Stimulated activated CD4-positive, alpha-beta T cell treated with anti-CD3 and anti-CD28 coated beads, Interleukin-15, amount 100 ng/mL, for 48 hours (primary cell): ENCODE measurements around the gene CNDP1.
"Not testable (repeated sequence)": the region's sequence is repeated elsewhere in the genome, so short reads cannot be mapped to it uniquely, and the experiment has no call there.

Source experiments
- DNase-seq, 2 donors: peaks; one replicate each; pipeline ENCODE4 v3.0.0-alpha.2; 2020; ENCODE audit warnings: low read depth in 2 of 2

The CNDP1 gene

DNA sequence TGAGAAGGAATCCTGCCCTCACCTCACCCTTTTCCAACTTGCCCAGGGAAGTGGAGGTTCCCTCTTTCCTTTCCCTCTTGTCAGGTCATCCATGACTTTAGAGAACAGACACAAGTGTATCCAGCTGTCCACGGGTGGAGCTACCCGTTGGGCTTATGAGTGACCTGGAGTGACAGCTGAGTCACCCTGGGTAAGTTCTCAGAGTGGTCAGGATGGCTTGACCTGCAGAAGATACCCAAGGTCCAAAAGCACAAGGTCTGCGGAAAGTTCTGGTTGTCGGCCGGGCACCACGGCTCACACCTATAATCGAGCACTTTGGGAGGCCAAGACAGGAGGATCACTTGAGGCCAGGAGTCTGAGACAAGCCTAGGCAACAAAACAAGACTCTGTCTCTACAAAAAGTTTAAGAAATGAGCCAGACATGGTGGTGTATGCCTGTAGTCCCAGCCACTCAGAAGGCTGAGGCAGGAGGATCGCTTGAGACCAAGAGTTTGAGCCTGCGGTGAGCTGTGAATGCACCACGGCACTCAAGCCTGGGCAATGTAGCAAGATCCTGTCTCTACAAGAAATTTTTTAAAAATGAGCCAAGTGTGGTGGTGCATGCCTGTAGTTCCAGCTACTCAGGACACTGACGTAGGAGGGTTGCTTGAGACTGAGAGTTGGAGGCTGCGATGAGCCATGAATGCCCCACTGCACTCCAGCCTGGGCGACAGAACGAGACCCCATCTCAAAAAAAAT, 14.0 kb upstream of the CNDP1 start:
- DNase-seq, result no peak

DNA sequence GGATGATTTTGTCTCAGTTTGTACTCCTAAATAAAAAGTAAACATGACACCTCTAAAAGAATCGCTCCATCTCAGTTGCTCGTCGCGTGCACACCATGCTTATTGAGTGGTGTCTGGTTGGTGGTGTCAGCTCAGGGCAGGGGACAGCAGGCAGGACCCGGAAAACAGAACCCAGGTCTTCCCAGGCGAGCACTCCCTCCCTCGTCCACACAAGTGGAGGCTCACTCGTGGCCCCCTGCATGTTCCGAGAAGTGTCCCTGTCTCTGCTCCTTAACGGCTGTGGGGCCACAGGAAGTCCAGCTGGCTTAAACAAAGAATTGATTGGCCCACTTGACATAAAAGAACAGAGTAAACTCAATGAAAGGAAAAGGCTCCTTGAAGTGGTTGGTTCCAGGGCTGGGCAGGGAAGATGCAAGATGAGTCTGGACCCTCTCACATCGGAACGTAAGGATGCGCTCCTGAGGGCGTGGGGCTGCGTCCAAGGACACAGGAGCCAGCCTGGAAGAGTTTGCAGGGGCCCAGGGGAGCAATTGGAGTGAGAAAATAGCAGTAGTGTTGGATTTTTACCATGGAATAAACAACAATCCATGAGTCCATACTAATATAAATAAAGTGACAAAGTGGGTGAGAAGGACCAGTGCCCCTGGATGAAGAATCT, 13.1 kb upstream of the CNDP1 start:
- DNase-seq, result no peak

DNA sequence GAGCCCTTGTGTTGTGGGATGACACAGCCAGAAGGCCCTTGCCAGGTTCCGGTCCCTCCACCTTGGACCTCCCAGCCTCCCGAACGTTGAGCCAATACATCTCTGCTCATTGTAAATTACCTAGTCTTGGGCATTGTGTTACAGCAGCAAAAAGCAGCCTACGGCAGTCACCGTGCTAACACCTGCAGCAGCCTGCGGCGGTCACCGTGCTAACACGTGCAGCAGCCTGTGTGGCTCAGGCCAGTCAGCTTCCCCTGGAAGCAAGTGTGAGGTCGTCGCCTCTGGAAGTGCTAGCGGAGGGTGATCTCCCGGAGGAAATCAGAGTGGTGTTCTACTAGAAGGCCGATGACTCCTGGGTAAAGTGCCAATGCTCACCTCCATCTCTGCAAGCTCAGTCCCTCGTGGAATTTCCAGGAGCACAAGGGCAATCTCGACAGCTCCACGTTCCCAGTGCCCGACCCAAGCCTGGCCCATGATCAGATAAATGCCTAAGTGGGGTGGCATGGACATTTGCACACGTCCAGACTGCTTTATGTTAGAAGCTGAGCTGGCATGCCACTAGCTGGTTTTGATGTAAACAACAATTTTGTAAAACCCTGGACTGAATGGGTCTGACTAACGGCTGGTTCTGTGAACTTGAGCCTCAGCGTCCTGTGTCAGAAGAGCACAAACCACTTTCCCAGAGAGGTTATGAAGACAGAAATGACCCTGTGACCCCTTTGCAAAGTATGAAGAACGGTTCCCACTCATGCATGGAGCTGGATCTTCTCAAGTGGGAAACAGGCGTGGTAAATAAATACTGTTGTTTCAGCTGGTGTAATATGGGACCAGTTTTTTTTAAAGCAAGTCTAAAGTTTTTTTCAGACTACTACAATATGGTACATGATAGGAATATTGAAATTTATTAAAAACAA, 11.4 kb upstream of the CNDP1 start:
- DNase-seq, result no peak

DNA sequence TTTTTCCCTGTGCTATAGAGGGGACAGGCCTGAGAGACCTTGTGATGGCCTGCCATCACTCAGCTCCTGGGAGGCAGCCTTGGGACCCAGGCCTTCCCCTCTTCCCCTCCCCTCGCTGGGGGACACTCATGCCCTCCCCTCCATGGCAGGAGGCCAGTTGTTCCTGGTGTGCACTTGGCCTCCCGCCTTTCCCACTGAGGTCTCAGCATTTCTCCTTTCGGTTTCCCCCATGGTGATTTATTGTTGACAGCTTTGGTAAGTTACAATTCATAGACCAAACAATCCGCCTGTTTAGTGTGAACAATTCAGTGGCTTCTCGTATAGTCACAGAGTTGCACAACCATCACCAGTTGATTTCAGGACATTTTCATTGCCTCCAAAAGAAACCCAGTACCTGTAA, 10.2 kb upstream of the CNDP1 start:
- DNase-seq, result no peak

DNA sequence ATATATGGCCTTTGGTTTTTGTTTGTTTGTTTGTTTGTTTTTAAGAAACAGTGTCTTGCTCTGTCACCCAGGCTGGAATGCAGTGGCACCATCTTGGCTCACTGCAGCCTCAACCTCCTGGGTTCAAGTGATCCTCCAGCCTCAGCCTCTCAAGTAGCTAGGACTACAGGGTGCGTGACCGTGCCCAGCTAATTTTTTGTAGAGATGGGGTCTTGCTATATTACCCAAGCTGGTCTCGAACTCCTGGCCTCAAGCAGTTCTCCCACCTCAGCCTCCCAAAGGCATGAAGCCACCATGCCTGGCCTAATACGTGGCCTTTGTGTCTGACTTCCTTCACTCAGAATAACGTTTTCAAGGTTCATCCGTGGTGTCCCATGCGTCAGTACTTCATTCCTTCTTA, 9.4 kb upstream of the CNDP1 start:
- not testable (repeated sequence) for DNase-seq

DNA sequence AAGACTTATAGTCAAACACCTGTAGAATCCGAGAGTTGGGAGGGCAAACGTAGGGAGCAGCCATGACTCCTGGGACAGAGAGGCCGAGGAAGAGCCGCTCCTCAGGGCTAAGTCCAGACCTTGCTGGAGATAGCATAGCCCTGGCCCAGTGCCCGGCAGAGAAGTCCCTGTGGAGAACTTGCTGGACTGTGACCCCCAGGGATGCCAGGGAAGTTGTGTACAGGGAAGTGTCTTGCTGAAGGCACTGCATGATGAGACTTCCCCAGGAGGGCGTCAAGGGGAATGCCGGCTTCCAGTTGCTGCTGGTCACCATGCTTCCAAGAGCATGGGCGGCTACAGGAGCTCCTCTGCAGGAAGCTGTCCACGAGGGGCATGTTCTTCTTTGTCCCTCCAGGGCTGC, 8.6 kb upstream of the CNDP1 start:
- no peak for DNase-seq

DNA sequence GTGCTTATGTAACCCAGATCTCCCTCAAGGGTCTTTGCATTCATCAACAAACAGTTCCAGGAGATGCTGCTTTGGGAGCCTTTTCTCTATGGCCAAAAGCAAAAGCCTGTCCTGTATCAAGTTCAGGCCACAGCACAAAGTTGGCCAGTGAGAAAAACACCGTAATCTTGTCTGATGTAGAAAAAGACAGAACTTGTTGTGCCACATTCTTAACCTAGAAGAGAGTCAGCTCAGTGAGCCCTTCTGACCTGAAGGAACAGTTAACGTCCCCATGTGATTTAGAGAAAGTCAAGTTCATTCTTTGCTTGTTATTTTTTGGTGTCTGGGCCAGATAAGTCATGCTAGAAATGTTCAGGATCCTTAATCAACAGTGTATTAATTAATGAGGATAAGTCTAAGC, 7.8 kb upstream of the CNDP1 start:
- no peak for DNase-seq

DNA sequence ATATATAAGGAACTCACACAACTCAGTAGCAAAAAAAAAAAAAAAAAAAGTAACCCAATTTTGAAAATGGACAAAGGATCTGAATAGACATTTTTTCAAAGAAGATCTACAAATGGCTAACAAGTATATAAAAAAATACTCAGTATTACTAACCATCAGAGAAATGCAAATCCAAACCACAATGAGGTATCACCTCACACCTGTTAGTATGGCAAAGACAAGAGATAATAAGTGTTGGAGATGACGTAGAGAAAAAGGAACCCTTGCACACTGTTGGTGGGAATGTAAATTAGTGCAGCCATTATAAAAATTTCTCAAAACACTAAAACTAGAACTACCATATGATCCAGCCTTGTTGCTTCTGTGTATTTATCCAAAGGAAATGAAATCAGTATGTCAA, 5.8 kb upstream of the CNDP1 start:
- DNase-seq, result no peak

DNA sequence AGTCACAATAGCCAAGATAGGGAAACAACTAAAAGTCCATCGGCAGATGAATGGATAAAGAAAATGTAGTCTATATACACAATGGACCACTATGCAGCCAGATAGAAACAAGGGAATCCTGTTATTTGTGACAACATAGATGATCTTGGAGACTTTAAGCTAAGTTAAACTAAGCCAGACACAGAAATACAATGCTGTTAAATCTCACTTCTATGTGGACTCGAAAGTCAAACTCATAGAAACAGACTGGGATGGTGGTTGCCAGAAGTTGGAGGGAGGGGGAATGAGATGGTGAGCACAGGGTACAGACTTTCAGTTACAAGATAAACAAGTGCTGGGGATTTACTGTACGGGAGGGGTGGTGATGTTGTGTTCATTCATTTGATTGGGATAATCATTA, 5.4 kb upstream of the CNDP1 start:
- DNase-seq, result no peak

DNA sequence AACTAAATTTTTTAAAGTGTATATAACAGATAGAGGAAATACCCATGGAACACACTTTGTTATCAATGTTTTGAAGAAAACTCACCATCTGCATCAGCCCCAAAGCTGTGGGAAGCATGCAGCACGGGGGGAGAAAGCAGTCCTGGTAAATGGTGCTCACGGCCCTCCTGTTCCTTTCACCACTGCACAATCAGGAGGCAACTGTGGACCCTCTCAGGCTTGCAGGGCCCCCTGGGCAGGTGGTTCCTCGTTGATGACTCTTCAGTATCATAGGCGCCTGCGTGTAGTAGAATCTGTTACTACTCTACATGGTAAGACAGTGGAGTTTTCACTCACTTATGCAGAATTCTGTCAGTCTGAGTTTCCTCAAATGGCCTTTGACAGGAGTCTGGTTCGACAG, 4.9 kb upstream of the CNDP1 start:
- DNase-seq, result no peak

DNA sequence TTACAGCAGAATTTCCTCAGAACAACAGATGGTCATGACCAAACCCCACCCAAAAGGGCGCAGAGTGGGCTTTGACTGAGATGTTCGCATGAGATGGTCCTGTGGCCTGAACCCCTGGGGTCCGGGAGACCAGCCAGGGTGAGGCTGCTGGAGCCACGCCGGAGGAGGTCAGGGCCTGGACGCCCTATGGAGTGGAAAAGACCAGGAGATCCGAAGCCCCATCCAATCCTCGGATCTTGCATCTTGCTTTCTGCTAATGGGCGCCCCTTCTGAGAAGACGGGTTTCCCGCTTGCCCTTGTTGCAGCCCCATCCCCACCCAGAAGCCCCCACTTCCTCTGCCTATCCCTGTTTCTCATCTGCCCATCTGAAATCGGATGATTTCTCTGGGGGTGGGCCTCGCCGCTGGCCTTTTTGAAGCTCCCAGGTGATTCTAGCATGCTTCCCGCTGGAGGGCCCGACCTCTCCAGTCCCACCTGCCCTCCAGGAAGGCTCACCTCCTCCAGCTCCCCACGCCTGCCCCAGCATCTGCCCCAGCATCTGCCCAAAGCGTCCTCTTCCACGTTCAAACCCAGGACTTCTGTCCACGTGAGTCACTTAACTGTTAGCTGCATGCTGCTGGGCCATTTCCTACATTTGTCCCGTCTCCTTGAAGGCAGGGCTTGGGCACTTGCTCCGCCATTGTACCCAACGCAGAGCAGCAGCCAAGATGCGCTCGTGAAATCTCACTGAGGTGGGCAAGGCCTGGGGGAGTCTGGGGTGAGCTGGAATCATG, 4.3 kb upstream of the CNDP1 start:
- no peak for DNase-seq

DNA sequence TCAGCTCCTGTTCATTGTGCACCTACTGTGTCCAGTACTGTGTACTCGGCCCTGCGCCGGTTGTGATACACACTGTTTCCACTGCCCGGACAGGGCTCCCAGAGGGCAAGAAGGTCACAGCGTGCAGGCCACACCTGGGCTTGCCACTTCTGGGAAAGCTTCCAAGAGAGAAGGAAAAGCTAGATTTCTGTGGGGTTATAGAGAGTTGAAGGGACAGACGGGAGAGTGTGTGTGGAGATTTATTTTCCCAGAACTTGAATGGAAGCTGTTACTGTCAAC, 3.8 kb upstream of the CNDP1 start:
- DNase-seq, result no peak

DNA sequence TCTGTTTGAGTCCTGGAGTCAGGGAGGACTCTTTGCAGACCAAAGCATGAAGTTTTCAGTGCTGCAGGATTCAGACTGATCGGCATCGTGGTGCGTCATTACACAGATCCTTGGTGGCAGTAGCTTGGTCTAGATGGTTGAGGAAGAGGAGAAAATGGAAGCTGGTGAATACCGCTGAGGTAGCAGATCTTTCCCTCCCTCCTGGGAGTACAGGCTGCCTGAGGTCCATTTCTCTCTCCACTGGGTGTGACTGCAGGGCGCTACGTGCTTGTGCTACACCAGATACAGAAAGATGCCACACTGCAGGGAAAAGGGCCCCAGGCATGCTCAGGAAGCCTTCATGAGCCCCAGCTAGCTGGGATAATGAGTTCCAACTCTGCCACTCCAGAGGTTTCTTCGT, 3.3 kb upstream of the CNDP1 start:
- DNase-seq, result no peak

DNA sequence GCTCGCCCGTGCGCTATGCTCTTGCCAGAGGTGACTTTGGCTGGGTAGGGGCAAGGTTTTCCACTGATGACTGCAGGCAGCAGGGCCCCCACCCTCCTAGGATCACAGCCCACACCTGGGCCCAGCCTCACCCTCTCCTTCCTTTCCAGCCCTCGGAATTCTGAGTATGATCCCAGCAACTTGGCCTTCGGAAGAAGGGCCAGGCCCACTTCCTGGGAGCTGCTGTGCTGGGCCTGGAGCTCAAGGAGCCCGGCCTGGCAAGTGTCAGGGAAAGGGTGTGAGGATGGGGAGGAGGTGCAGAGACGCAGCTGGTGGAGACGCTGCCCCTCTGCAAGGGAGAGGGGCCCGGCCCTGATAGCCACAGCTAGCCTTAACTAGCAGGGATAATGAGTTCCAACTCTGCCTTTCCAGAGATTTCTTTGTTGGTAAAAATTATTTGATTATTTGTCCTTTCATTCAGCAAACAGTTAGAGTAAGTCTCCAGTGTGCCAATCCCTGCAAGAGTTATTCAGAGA, 1.7 kb upstream of the CNDP1 start:
- DNase-seq, result no peak

DNA sequence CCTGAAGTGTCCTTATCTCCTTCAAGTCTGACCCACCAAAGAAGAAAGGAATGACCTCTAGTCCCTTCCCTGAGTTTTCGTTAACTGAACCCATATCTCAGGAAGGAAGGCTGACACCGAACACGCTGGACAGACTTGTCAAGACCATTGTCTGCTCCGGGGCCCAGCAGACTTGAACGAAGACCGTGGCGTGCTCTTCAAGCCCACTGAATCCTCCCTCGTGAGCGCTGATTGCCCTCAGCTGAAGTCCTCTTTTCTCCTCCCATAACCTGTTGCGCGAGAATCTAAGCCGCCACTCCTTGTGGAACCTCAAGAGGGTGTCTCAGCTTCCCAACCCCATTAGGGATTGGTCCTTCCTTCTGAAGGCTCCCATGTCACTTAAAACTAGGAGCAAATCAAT, 634 bp upstream of the CNDP1 start:
- DNase-seq, result no peak

DNA sequence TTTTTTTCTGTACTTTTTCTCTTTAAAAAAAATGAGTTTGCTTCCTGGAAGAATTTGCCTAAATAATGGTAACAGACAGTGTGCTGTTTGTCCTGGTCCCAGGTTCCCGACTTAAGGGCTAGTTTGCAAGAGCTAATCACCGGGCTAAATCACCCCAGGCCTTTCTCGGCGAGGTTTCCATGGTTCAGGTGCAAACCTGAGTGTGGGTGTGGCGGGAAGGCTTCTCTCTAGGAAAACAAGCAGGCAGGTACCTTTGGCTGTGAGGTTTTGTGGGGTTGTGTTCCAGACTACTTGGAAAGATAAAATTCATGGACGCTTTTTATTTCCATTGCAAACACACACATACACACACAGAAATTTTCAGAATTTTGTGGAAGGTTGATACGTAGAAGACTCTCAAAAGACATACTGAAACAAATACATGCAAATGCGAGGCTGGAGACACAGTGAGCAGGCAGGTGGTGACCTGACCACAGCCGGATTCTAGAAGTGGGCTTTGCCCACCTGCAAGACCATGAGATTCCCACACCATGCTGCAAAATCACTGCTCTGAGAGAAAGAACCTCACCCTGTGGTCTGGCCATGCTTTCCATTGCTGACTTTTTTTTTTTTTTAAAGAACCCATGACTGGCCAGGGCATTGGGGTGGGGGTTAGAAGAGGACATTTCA, 815 bp downstream of the CNDP1 start:
- no peak for DNase-seq

DNA sequence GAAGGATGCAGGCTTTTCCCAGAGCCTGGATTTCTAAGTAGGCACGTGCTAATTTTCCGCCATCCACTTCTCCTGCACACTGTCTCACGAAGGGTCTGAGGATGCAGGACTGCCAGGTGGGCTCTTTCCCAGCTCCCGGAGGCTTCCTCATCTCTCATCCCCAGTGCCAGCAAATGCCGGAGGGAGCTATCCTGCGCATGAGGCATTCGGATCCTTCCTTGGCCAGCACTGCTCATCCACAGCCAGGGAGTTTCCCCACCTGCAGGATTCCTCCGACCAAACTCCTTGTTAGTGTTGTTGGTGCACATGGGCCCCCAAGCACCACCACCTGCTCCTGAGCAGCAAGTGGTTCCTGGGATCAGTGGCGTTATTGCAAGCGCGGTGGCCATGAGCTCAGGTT, 5.0 kb downstream of the CNDP1 start:
- no peak for DNase-seq

DNA sequence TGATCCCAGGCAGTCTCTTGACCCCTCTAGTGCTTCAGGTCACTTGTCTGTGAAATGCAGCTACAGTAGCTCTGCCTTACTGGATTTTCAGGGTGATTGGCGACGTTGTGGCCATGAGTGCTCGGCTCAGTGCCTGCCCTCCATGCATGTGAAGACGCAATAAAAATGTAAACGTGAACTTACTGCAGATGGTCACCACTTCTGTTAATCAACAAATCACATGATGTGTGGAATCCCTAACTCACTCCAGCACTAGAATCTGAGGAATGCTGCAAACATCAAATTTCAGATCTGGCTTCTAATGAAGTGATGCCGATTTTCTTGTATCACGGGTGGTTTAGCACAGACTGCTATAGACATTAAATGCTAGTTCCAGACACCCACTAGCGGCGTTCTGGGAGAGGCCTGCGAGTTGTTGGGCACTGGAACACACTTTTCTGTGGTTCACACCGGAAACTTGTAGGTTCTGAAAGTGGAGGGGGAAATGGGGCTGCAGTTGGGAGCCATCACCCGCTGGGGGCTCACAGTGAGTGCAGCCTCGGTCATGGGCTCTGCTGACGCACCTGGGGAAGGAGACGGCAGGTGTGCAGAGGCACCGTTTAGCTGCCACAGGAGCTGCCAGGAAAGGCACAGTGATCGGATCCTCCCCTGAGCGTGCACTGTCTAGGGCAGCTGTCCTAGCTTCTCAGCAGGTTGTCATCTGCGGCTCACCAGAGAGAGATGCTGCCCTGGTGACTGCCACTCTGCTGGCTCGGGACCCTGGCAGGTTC, 6.5 kb downstream of the CNDP1 start:
- no peak for DNase-seq

DNA sequence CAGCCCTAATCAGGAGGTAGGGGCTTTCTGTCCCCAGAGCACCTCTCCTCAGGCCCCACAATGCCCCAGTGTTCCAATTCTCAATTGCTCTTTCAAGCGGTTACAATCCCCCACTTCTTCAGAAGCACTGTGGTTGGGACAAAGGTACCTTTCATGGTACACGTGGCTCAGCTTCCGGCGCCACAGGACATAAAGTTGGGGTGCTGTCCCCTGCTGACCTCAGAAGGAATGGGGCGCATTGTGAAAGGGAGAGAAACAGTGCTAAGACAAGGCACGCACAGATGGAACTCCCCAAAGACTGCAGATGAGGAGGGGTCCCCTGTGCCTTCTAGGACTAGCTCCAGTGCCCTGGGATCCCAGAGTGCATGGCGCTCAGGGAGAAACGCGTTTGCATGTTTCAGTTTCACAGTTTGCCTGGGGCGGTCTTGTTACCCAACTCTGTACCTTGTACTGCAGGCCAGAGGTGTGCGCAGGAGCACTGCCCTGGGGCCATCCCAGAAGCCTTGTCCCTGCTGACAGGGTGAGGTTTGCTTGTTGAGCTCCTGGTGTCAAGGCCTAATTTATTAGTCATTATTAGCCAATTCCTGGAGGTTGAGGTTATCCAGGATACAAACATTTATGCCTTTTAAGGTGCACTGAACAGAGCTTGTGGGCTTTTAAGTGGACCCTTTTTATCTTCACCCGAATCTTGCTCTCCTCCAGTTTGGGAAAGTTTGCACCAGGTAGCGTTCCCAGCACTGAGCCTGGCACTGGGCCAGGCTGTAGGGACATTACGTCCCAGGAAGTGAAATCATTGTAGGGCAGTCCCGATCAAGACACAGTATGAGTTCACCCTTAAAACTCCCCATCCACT, 7.6 kb downstream of the CNDP1 start:
- DNase-seq, result no peak

DNA sequence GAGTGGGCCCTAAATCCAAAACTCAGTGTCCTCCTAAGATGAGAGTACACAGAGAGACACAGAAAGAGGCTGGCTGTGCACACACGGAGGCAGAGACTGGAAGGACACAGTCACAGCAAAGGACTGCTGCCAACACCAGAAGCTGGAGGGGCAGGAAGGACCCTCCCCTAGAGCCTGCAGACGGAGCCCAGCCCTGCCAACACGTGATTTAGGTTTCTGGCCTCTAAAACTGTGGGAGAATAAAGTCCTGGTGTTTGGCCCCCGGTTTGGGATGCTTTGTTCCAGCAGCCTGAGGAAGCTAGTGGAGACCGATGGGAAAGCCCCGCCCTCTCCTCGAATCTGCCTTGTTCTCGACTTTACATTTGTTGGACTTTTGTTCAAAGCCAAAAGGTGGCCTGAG, 10.6 kb downstream of the CNDP1 start:
- no peak for DNase-seq
